Measurements from ENCODE around the gene RASGRP4. TPM values are rescaled to one million over a fixed set of nuclear protein-coding genes. Genes with fewer than 3 reads are reported as not detected.

Gene RASGRP4
- total RNA-seq, 1 experiment from 2014 or later: not detected

DNA sequence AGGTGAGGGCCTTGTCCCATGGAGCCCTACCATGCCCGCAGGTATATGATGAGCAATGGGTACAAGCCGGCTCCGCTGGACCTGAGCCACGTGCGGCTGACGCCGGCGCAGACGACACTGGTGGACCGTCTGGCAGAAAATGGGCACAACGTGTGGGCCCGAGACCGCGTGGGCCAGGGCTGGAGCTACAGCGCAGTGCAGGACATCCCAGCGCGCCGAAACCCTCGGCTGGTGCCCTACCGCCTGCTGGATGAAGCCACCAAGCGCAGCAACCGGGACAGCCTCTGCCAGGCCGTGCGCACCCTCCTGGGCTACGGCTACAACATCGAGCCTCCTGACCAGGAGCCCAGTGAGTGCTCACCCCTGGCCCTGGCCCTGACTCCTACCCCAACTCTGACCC is 40.0 kb upstream of the RASGRP4 start:
- TF ChIP-seq ZFX (IDR thresholded peaks at IDR 0.05): no peak
- TF ChIP-seq RAD21 (IDR thresholded peaks at IDR 0.05; ENCODE audit: low read depth): no peak
- TF ChIP-seq EZH2 (IDR thresholded peaks at IDR 0.05): no peak
- TF ChIP-seq, protein P1, sequence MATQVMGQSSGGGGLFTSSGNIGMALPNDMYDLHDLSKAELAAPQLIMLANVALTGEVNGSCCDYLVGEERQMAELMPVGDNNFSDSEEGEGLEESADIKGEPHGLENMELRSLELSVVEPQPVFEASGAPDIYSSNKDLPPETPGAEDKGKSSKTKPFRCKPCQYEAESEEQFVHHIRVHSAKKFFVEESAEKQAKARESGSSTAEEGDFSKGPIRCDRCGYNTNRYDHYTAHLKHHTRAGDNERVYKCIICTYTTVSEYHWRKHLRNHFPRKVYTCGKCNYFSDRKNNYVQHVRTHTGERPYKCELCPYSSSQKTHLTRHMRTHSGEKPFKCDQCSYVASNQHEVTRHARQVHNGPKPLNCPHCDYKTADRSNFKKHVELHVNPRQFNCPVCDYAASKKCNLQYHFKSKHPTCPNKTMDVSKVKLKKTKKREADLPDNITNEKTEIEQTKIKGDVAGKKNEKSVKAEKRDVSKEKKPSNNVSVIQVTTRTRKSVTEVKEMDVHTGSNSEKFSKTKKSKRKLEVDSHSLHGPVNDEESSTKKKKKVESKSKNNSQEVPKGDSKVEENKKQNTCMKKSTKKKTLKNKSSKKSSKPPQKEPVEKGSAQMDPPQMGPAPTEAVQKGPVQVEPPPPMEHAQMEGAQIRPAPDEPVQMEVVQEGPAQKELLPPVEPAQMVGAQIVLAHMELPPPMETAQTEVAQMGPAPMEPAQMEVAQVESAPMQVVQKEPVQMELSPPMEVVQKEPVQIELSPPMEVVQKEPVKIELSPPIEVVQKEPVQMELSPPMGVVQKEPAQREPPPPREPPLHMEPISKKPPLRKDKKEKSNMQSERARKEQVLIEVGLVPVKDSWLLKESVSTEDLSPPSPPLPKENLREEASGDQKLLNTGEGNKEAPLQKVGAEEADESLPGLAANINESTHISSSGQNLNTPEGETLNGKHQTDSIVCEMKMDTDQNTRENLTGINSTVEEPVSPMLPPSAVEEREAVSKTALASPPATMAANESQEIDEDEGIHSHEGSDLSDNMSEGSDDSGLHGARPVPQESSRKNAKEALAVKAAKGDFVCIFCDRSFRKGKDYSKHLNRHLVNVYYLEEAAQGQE (IDR thresholded peaks at IDR 0.05; ENCODE audit: low read depth): no peak
- no peak for TF ChIP-seq YY1 (IDR thresholded peaks at IDR 0.05; ENCODE audit: extremely low read depth, insufficient replicate concordance, low read depth, low read length)
- TF ChIP-seq SRF (IDR thresholded peaks at IDR 0.05; ENCODE audit: low read depth): no peak
- no peak for TF ChIP-seq TCF7L2 (IDR thresholded peaks at IDR 0.05; ENCODE audit: borderline replicate concordance, extremely low read depth, insufficient read depth, insufficient read length)
- TF ChIP-seq CEBPB (IDR thresholded peaks at IDR 0.05; ENCODE audit: low read depth): no peak
- no peak for TF ChIP-seq POLR2AphosphoS5 (IDR thresholded peaks at IDR 0.05; ENCODE audit: low read depth, low read length)
- TF ChIP-seq, protein P2, sequence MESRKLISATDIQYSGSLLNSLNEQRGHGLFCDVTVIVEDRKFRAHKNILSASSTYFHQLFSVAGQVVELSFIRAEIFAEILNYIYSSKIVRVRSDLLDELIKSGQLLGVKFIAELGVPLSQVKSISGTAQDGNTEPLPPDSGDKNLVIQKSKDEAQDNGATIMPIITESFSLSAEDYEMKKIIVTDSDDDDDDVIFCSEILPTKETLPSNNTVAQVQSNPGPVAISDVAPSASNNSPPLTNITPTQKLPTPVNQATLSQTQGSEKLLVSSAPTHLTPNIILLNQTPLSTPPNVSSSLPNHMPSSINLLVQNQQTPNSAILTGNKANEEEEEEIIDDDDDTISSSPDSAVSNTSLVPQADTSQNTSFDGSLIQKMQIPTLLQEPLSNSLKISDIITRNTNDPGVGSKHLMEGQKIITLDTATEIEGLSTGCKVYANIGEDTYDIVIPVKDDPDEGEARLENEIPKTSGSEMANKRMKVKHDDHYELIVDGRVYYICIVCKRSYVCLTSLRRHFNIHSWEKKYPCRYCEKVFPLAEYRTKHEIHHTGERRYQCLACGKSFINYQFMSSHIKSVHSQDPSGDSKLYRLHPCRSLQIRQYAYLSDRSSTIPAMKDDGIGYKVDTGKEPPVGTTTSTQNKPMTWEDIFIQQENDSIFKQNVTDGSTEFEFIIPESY (IDR thresholded peaks at IDR 0.05; ENCODE audit: extremely low read depth, insufficient replicate concordance, low read length): no peak
- TF ChIP-seq, protein P3, sequence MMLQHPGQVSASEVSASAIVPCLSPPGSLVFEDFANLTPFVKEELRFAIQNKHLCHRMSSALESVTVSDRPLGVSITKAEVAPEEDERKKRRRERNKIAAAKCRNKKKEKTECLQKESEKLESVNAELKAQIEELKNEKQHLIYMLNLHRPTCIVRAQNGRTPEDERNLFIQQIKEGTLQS (IDR thresholded peaks at IDR 0.05): no peak
- TF ChIP-seq, protein P4, sequence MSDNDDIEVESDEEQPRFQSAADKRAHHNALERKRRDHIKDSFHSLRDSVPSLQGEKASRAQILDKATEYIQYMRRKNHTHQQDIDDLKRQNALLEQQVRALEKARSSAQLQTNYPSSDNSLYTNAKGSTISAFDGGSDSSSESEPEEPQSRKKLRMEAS (IDR thresholded peaks at IDR 0.05): no peak
- TF ChIP-seq EGR1 (IDR thresholded peaks at IDR 0.05; ENCODE audit: low read depth): no peak
- TF ChIP-seq POLR2A (IDR thresholded peaks at IDR 0.05; ENCODE audit: borderline replicate concordance, extremely low read depth, insufficient read depth, insufficient read length): no peak
- no peak for TF ChIP-seq CBX3 (IDR thresholded peaks at IDR 0.05; ENCODE audit: low read depth)
- no peak for TF ChIP-seq EZH2phosphoT487 (IDR thresholded peaks at IDR 0.05; ENCODE audit: borderline replicate concordance)
- TF ChIP-seq SIN3A (IDR thresholded peaks at IDR 0.05; ENCODE audit: low read depth): no peak
- TF ChIP-seq JUND (IDR thresholded peaks at IDR 0.05): no peak
- ChIA-PET RAD21 (ENCODE audit: low non-redundant PET in 1 of 2, low total read pairs in 2 of 2, uncharacterized antibody in 2 of 2, unreplicated experiment in 2 of 2) (no interaction called here), POLR2A (no interaction called here), CTCF (no interaction called here)
- intact Hi-C loops (cut with micrococcal nuclease): no loop called here
- Histone ChIP-seq H3K36me3 (ENCODE audit: control insufficient read depth in 1 of 2, insufficient read depth in 2 of 2, low read length in 2 of 2) (no peaks in the 10 kb centered on the region), H3K27ac (ENCODE audit: low read depth, low read length) (no peak overlapping the region), H3K27me3 (ENCODE audit: insufficient read depth, low read length) (peaks cover 5% of the 10 kb centered on the region; the same call in 1 of the 2 replicates), H2AFZ (ENCODE audit: low read depth, low read length, poor library complexity, severe bottlenecking) (no peak overlapping the region), H3K4me1 (ENCODE audit: control insufficient read depth in 1 of 2, insufficient read depth in 2 of 2, low read length in 2 of 2) (no peaks in the 10 kb centered on the region), H4K20me1 (ENCODE audit: insufficient read depth) (no peaks in the 10 kb centered on the region), H3K9me2 (ENCODE audit: insufficient read depth) (no peaks in the 10 kb centered on the region), H3K4me3 (replicated peaks in 1 of 2; ENCODE audit: low read depth in 1 of 2, low read length in 2 of 2) (no peak overlapping the region), H3K4me2 (ENCODE audit: low read length) (no peak overlapping the region), H3K9me3 (ENCODE audit: control insufficient read depth in 1 of 2, insufficient read depth in 1 of 2, low read depth in 1 of 2, low read length in 2 of 2) (no peaks in the 10 kb centered on the region), H3K79me2 (ENCODE audit: insufficient read depth, low read length) (no peaks in the 10 kb centered on the region), H3K9ac (ENCODE audit: low read length) (no peak overlapping the region)
- ATAC-seq (no peak), DNase-seq (ENCODE audit: low read depth, low spot score) (no peak)
- no TSS peak for BruUV-seq (replicated peaks)

Measured in HCT116 (cell line).